Upper lobe of left lung (tissue), 4 donors: Measurements from ENCODE around the gene DMBT1.

ENCODE experiments used
- EP300 ChIP-seq, 4 donors: sonication (generic); formaldehyde crosslinking; IDR thresholded peaks; one replicate each; pipeline ENCODE4 v1.5.1; 2017; ENCODE audit warnings: antibody characterized with exemption in 4 of 4, control low read depth in 2 of 4
- POLR2A ChIP-seq, 4 donors: fragments of 450-650 bp; IDR thresholded peaks; one replicate each; pipeline ENCODE4 v1.5.1; 2016 to 2017; ENCODE audit warnings: antibody characterized with exemption in 4 of 4, mild to moderate bottlenecking in 2 of 4
- POLR2AphosphoS5 ChIP-seq, 2 donors: sonication (generic); formaldehyde crosslinking; IDR thresholded peaks; one replicate each; pipeline ENCODE4 v1.5.1; 2017; ENCODE audit warnings: antibody characterized with exemption in 2 of 2
- TF ChIP-seq, protein P1 (sequence below), 6 experiments: fragments of 450-650 bp in 4 of 6; fragments of 200-600 bp in 2 of 6; sonication (generic) in 2 of 6; IDR thresholded peaks; one replicate each; pipeline ENCODE4 v1.5.1; 2016 to 2019; ENCODE audit warnings: antibody characterized with exemption in 6 of 6

DNA sequence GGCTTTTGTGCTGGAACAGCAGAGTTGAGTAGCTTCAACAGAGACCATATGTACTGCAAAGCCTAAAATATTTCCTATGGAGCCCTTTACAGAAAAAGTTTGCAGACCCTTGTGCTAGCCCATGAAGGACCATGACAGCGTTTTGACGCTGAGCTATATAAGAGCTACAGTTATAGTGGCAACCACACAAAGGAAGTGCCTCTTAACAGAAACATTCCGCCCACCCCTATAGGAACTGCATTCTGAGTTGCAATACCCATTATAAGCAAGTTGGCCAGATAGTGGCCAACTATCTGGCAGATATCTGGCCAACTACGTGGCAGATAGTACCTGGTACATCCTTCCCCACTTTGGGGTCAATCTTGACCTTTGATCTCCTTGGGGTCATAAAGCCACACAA is 47.5 kb upstream of the DMBT1 start:
- TF ChIP-seq, protein P1, sequence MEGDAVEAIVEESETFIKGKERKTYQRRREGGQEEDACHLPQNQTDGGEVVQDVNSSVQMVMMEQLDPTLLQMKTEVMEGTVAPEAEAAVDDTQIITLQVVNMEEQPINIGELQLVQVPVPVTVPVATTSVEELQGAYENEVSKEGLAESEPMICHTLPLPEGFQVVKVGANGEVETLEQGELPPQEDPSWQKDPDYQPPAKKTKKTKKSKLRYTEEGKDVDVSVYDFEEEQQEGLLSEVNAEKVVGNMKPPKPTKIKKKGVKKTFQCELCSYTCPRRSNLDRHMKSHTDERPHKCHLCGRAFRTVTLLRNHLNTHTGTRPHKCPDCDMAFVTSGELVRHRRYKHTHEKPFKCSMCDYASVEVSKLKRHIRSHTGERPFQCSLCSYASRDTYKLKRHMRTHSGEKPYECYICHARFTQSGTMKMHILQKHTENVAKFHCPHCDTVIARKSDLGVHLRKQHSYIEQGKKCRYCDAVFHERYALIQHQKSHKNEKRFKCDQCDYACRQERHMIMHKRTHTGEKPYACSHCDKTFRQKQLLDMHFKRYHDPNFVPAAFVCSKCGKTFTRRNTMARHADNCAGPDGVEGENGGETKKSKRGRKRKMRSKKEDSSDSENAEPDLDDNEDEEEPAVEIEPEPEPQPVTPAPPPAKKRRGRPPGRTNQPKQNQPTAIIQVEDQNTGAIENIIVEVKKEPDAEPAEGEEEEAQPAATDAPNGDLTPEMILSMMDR (IDR thresholded peaks at IDR 0.05): no peak
- TF ChIP-seq POLR2AphosphoS5 (IDR thresholded peaks at IDR 0.05) (no peak), POLR2A (IDR thresholded peaks at IDR 0.05) (no peak), EP300 (IDR thresholded peaks at IDR 0.05) (no peak)
